HG03442 (cell line): Measurements from ENCODE around the gene HTR5A.

Experiments
- ATAC-seq: cut with Tn5 transposase; IDR thresholded peaks from one replicate; pipeline ENCODE4 v1.9.1; 2021; ENCODE audit warnings: mild to moderate bottlenecking, moderate library complexity; ENCODE audit not compliant: unreplicated experiment

Gene HTR5A

DNA sequence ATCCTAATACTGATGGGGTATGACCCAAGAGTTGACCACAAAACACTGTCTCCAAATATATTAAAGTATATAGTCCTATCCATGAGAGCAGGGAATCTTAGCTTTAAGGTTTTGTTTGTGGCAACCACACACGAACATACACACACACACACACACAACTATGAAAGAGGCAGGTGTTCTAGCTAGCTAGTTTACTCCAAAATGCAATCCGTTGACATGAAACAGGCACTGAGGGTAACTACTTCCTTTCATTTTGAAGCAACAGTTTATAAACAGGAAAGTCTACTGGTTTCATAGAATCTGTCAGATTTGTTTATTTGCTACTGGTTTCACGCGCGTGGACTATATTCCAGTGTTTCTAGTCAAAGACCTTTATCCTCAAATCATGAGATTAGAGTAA lies 14.8 kb downstream of the HTR5A start:
- ATAC-seq = no peak

DNA sequence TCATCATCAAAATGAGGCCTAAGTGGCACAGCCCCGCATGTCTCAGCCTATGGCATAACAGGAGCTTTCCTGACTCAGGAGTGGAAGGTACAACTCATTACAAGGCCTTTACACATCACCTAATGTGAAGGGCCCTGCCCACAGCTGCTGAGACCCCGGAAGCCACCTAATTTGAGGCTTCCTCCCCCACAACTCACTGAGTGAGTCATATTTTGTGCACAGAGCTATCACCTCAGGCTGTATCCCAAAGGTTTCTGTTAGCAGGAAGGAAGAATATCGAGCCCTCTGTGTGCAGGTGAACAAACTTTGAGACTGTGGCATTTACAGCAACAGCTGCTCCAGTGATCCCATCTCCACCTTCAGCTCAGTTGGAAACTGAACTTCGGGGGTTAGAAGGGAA lies 20.6 kb downstream of the HTR5A start:
- no peak for ATAC-seq

DNA sequence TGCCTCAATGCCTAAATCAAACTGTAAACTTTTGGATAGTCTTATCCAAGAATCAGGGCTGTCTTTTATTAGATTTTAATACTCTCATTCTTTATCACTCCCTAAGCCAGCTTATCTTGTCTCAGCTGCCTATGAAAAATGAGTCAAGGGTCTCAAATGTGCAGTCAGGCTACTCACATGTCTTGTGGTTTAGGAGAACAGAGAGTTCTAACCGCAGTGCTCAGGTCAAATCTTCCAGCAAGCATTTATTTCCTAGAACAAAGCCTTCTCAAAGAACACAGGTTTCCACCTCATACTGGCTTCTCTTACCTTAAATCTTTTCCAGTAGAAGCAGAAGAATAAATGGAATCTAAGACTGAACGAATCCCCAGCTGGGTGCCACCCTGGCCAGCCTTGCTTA lies 23.5 kb downstream of the HTR5A start:
- no peak for ATAC-seq

DNA sequence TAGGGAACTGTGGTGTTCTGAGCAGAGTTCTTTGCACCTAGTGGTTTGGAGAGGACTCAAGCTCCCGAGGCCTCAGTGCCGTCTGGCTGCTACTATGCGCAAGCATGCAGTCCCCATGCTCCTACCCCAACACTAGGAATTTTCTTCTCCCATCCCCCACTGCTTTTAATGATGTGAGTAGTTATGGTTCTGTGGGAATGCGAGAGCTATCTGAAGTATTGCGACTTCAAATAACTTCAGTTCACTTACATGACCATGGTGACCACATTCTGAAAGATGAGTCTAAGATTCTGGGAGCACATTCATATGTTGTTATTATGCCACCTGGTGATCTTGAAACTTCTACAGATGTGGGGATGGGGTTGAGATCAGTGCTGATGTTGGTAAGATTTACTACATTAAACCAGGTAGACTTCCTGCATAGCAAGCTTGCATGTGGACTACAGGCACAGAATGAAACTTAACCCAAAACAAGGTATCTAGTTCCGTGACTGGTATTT lies 24.6 kb downstream of the HTR5A start:
- ATAC-seq = no peak

DNA sequence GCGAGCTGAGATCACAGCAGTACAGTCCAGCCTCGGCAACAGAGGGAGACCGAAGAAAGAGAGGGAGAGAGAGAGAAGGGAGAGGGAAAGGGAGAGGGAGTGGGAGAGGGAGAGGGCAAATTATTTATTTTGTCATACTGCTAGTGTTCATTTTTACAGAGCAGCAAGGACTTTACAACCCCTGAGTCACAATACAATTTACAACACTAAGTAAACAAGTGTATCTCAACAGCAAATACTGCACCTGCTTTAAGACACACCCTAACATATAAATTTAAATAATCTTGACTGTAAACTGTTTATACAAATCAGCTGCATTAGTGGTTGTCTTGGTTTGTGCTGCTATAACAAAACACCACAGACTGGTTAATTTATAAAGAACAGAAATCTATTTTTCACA lies 27.2 kb downstream of the HTR5A start:
- no peak for ATAC-seq

DNA sequence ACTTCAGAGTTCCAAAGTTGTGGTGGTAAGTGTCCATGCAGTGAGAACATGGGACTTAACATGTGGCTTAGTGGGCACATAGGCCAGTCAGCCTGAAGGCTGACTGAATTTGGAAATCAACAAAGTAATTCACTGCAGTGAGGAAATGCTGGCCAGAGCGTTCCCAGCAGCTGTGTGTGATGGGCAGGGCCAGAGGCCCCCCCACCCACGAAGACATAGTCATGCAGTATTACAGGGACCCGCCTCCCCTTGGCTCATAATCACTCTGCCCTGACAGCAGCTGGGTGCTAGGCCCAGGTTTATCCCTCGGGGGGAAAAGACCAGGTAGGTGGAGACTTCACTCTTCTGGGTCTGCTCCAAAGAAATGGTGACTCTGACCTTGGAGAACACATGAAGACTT lies 33.7 kb downstream of the HTR5A start:
- ATAC-seq = no peak

DNA sequence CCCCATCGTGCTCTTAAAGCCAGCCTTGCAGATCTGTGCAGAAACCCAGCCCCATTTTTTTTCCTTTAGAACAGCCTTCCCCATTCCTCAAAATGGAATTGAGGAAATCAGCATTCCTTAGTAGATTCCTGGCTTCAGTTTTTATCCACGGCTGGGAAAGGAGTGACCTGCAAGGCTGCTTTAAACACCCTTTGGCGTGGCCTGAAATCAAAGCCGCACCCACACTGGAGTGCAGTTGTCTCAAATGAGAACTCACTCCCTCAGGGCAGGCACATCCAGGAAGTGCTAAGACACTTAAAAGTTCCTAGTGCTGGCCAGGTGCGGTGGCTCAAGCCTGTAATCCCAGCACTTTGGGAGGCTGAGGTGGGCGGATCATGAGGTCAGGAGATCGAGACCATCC lies 34.8 kb downstream of the HTR5A start:
- no peak for ATAC-seq

DNA sequence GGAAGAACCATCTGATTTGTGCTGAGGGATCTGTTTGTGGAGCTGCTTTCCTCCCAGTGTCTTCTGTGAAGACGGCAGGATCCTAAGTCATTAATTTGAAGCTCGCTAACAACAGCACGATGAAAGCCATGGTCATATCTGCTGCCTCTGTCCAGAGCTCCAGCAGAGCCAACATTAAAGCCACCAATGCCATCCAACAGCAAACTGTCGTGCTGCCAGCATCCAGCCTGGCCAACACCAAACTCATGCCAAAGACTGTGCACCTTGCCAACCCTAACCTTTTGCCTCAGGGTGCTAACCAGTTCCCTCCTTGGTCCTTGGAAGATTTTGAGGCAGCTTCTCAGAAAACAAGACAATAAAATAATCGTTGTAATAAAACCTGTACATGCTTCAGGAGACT lies 36.2 kb downstream of the HTR5A start:
- no peak for ATAC-seq

DNA sequence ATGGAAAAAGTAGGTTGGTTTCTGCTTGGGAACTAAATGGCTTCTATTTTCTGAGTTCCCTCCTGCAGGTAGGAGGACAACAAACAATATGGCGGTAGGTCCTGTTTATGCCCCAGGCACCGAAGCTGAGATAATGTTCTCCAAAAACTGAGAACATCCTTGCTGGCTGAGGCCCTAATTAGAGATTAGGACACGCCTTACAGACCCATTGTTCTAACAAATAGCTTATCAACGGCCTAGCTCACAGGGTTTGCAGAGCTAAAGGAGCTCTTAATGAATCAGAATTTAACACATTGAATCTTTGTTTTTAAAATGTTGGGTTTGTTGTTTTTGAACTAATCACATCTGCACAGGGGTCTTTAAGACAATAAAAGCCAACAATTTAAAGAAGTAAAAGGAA lies 37.0 kb downstream of the HTR5A start:
- no peak for ATAC-seq

DNA sequence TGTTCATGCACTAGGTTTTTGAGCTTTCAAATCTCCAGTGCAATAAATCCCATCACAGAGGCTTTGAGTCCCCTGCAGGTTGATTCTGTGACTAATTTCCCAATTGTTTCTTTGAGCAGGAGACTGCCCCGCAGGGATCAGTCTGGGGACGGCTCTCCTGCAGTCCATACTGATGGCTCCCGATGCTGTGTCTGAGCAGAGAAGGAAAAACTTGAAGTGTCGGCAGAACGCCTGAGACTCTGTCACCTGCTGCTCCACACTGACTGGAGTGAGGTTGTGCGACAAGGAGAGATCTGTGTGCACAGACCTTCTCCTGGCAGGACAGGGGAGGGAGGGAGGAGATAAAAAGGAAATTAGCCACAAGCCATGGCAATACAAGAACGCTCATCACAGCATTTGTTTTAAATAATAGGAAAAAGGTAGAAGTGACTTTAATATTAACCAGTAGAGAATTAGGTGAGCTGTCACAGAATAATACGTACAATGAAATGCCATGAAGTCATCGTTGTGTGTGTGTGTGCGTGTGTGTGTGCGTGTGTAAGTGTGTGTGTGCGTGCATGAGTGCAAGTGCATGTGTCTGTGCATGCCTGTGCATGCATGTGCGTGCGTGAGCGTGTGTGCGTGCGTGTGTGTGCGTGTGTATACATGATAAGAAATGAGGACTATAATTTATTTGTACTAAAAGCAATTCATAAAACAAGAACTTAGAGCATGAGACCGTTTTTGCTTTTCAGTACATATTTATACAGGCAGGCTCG lies 38.2 kb downstream of the HTR5A start:
- no peak for ATAC-seq

DNA sequence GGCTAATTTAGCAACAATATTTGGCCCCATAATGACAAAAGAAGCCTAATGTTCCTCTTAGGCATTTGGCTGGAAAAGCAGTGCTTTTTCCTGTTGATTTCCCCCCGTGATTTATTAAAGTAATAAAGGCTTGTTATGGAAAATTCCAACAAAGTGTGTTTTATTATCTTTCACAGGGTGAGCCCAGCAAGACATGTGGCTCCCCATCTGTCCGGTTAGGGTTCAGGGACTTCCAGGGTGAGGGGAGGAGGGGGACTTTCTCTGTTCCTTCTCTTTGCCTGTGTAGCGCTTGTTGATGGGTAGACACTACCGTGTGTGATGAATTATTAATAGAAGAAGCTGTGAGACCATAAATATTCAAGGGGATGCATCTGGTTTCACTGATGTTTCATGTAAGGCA lies 39.0 kb downstream of the HTR5A start:
- ATAC-seq = no peak

DNA sequence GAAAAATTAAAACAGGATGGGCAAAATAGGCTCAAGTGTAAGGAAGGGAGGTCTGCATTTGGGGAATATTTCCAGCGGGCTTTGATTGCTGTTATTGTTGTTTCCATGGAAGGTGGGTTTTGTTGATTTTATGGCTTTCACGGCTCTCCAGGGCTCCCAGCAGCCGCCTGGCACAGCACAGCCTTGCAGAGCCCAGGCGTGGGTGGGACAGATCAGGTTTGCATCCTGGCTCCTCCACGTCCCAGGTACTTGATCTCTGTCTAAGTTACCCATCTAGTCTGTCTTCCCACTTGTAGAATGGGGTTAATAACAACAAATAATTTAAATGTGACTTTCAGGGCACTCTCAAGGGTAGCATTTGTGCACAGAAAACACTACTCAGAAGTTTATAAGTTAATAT lies 45.2 kb downstream of the HTR5A start:
- ATAC-seq = no peak

DNA sequence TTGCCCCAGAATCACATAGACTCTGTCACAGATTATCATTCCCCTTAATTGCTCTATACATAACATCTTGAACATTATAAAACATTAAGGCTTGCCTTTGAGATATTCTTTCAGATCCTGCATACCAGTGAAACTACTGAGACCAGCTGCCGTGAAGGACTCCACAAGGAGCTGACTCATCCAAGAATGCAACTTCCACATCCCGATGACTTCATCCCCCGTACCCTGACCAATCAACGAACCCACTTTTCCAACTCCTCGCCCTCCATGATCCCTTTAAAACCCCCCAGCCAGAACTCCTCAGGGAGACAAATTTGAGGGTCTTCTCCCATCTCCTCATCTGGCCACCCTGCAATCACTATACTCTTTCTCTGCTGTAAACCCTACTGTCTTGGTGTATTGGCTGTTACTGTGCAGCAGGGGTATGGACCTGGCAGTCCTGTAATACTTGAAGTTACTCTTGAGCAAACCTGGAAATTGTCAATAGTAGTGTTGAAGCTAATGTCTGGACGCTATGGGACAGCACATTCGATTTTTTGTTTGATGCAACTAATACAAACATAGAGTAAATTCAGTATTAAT lies 49.8 kb downstream of the HTR5A start:
- ATAC-seq = no peak

DNA sequence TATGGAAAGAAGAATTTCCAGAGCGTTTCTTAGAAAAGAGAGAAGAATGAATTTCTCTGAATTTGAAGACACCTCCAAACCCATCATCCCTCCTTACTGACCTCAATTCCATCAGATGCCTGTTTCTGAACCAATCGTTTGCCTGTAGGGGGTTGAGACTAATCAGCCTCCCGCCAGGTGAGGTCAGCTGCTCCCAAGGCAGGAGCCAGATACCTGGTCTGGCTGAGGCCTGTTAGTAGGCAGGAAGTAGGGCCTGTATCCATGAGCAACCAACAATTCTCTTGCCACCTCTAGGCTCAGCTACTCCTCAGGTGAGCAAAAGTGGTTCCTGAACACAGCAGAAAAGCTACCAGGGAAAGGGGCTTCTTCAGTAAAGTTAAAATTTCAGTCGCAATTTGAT lies 50.3 kb downstream of the HTR5A start:
- ATAC-seq = no peak

DNA sequence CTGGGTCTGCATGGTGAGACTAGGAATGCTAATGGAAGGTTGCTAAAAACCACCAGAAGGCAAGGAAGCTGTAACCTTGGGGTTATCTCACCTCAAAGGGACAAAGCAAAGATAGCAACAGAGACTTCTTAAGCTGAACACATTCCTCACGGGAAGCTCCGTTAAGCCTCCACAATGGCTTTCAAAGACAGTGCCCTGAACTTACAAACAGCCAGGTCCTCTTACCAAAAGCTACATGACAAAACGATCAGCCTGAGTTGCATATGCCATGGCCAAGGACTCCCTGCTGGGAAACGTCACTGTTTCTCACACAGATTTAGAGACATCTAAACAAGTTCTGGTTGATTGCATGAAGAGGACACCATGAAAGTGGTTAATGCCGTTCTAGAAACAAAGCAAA lies 52.7 kb downstream of the HTR5A start:
- no peak for ATAC-seq

DNA sequence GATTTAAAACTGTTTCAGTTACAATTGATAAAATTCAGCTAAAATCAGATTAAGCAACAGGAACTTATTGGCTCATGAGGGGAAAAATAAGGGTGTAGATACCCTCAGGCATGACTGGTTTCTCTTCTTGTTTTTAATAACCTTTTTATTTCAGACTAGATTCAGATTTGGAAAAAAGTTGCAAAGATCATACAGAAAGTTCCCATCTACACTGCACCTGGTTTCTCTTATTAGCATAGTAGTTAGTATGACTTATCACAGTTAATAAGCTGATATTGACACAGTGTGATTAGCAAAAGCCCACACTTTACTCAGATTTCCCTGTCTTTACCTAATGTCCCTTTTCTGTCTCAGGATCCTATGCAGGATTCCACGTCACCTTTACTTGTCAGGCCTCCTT lies 53.3 kb downstream of the HTR5A start:
- ATAC-seq = no peak

DNA sequence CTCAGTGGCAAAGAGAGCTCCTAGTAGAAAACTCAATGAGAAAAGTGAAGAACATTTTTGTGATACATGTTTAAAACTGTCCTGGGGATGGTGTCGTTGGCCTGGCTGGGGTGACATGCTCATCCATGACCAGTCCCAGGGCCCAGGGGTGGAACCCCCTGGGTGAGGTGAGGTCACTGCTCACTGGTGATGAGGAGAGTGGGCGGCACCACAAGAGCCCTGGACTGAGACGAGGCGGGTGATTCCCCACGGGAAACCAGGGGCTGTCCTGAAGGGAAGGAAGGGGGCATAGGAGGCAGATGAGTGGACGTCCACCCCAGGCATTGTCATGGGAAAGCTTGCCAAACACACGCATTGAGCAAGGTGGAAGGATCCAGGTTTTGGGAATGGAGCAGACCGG lies 54.6 kb downstream of the HTR5A start:
- no peak for ATAC-seq

DNA sequence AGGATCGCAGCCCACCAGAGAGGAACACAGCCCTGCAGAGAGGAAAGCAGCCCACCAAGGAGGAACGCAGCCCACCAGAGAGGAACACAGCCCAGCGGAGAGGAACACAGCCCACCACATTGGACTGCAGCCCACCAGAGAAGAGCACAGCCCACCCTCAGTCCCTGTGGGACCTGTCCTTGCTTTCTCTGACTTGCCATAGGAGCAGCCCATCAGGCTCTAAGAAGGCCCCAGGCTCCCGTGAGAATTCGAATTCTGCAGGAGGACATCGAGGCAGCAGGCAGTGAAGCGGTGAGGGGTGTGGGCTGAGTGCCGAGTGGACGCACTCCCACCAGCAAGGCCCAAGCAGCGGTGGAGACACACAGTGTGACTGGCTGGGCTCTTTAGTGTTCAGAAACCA lies 59.1 kb downstream of the HTR5A start:
- ATAC-seq = no peak

DNA sequence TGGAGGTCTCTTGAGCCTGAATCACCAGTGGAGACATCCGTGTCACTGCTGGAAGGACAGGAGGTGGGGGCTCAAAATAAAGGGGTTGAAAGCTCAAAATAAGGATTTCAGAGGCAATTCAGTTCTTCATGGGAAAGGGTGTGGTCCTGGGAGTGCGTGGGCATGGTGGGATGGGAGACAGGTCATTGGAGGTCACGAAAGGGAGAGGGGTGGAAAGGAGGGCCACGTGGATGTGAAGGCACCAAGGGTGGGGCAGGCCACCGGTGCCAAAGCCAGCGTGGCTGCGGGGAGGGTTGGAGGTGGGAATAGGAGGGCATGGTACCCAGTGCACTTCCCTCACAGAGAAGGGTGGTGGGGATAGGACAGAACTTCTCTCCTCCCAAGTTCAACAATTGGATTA lies 59.7 kb downstream of the HTR5A start:
- ATAC-seq = no peak

DNA sequence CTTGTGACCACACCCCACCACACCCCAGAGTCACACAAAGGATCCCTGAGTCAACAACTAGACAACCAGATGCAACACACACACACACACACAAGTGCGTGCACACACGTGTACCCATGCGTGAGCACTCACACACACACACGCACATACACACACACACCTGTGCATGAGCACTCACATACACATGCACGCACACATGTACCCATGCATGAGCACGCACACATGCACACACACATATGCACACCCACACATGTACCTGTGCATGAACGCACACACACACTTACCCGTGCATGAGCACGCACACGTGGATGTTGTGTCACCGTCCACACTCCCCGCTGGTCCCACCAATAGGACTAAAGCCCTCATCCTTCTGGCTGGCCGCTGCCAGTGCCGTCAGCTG lies 60.4 kb downstream of the HTR5A start:
- ATAC-seq = no peak

DNA sequence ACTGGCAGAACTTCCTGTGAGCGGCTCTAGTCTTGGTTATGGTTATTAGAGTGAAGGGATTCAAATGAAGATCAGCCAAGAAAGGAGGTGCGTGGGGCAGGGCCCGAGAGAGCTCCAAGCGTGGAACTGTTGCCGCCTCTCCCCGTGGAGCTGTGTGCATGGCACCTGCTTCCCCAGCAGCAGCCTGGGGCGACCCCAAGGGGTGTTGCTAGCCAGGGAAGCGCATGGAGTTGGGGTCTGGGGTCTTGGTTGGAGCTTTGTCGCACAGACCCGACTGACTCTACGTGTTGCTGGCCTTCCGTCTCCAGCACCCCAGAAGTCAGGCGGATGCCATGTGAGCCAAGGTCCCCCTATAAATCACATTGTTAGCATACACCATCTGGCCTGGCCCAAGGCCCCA lies 61.0 kb downstream of the HTR5A start:
- no peak for ATAC-seq

DNA sequence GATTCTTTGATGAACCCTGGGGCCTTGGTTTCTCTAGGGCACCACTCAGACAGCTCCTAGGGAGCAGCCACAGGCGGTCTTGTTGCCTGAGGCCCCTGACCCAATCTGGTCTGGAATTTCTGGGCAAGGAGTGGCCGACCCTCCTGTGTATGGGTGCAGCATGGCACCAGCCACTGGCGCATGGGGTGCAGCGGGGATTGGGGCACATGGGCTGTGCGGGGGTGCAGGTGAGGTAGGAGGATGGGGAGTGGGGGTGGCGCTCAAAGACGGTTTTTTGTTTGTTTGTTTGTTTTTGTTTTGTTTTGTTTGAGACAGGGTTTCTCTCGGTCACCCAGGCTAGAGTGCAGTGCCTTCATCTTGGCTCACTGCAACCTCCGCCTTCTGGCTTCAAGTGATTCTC lies 62.3 kb downstream of the HTR5A start:
- no peak for ATAC-seq
